GM12872 (cell line): Measurements from ENCODE around the gene EZH1.

Experiments used
- CTCF ChIP-seq: IDR thresholded peaks from 3 replicates; pipeline ENCODE4 v1.5.1; 2011; ENCODE audit warnings: low read depth, mild to moderate bottlenecking, low read length, moderate library complexity; ENCODE audit not compliant: insufficient read depth

Gene EZH1

GRCh38 chr17:42651392-42651791, 93.4 kb downstream of the EZH1 start:
- no peak for TF ChIP-seq CTCF
